Renal cortex interstitium (tissue), 11 donors: ENCODE measurements around the gene NTN3. TPM values are rescaled to one million over a fixed set of nuclear protein-coding genes. Genes with fewer than 3 reads are reported as not detected.

Source experiments
- DNase-seq, 11 donors: peaks; one replicate each; pipeline ENCODE4 v3.0.0-alpha.2; 2013; ENCODE audit warnings: low read depth in 9 of 11, low spot score in 4 of 11; ENCODE audit errors: extremely low read depth in 1 of 11
- polyA plus RNA-seq, 3 donors: library from polyadenylated mRNA; unstranded; fragments of 120-200 nt; gene quantifications; one replicate each; pipeline ENCODE4 v1.2.1, GENCODE V29; 2013; ENCODE audit not compliant: insufficient read length in 3 of 3

The NTN3 gene
- polyA plus RNA-seq, 3 donors = 1.8 to 4.4 (median 3.5) TPM

DNA sequence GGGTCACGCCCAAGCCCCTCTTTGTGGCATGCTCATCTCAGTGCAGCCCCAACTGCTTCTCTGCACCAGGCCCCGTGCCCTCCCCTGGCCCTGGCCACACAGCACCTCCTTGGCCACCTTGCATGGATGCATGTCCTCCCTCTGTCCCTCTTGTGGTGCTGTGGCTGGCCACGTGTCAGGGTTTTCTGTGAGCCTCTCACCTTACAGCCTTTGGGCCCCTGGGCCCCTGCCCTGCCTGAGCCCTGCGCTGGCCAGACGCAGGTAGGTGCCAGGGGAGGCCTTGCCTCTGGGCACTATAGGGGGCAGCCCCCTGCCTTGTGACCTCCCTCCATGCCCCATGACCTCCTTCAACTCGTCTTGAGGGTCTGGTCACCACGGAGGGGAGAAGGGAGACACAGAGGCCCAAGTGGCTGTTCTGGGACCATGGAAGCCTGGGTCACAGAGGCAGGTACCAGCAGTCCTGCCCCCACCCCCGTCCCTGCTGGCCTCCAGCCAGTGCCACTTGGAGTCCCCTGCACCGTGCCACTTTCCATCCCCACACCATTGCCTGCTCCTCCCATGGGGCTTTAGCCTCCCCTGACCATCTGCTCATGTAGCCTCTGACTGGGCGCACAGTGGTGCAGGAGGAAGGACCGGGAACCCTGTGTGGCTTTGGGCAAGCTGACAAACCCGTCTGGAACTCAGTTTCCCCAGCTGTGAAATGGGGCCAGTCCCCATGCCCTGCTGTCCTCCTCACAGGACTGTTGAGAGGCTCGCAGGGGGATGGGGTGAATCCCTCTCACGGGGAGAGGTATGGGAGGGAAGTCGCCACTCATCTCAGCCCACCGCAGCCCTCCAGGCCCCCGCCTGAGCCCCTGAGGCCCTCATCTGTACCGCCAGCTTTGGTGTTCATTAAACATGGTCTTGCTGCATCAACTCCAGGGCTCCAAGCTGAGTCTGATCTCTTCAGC is 31.1 kb downstream of the NTN3 start:
- no peak for DNase-seq

DNA sequence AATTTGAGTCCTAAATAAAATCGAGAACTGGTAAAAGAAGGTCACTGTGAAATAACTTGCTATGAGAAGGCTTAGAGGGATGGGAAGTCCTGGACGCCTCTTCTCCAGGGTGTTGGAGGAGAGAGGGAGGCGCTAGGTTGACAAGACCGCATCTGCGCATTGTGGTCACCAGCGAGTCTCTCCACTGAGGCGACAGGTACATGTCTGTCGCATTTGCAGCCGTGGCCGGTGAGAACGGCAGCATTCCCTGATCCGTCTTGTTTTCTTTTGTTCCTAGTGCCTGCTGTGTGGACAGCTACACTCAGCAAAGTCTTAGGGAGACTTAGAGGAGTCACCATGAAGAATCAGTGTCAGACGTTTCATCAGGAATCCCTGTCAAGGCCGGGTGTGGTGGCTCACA is 34.6 kb downstream of the NTN3 start:
- DNase-seq = no peak

DNA sequence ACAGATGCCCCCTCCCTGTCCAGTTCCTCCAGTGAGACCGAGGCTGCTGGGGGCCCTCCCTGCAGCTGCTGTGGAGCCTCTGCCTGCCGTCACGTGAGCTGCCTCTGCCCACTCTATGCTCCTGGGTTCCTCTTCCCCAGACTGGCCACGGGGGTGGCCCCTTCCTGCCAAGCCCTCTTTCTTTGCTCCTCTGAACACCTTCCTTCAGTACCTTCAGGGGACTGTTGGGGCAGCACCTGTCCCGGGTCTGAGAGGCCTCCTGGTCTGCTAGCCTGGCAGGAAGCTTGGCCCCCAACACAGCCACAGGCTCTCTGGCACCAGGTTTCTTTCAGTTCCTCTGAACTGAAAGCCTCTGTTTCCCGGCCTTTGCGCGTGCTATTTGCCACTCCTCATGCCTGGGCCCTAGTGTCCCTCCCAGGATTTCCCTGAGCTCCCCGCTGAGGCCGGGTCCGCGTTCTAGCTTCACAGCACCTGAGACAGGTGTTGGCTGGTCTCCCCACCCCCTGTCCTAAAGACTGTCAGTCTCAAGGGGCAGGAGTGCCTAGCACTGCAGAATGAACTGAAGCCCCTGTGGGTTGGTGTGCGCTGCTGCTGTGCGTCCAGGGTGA is 36.1 kb downstream of the NTN3 start:
- DNase-seq = no peak

DNA sequence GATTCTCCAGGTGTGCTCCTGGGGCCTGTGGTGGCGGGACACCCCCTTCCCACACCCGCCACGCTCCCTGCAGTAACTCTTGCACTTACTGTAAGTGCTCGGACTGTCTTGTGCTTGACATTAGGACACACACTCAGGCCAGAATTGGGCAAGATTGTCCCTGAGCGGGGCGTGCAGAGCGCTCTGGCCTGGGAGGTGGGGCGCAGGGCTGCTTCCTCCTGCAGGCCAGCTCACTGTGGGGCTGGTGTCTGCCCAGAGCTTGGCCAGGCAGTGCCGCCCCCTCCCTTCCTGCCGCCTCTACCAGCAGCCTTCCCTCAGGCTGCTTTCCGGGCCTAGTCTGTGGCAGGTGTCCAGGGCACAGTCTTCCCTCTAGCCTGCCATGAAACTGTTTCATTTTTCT is 36.6 kb downstream of the NTN3 start:
- DNase-seq = no peak

DNA sequence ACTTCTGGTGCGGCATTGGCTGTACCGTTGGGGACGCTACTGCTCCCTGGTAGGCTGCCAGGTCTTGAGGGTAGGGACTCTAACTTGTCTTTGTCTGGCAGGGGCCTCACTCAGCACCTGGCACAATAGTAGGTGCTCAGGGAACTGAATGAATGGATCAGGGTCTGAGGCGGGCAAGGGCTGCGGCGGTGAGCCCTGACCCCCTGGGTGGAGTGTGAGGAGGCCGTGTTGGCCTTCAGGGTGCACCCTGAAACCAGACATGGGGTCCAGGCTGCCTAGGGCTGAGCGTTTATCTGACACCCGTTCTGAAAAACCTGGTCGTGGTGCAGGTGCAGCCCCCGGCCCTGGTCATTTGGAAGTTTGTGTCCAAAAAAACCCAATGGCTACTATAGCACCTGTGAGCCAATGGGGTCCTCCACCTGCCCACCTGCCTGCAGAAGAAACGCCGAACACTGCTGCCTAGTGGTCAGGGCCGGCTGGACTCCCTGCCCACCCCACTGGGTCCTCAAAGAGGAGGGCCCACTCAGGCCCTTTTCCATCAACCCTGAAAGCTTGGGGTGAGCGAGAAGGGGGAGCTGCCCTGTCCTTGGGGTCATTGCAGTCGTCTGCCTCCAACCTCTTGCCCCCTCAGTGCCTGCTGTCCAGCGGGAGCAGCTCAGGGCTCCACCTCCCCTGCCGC is 37.8 kb downstream of the NTN3 start:
- DNase-seq = no peak

DNA sequence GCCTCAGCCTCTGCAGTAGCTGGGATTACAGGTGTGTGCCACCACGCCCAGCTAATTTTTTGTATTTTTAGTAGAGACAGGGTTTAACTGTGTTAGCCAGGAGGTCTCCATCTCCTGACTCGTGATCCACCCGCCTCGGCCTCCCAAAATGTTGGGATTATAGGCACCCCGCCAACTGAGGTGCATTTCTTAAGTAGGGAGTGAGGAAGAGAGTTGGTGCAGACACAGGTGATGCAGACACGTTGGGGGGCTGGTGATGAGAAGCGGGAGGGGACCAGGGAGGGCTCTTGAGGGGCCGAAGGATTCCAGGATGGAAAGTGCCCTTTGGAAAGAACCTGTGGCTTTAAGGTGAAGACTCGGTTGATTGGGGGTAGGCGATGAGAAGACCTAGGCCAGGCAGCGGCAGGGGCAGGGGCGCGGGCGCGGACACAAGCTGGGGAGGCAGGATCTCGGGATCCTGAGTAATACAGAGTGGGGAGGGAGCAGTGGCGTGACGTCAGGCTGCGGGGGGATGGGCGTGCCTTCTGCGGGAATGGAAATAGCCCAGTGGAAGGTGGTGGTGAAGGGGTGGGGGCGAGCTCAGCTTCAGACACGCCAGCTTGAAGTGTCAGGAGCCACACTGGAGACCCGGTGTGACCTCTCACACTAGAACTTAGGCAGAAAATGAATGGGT is 40.2 kb downstream of the NTN3 start:
- no peak for DNase-seq

DNA sequence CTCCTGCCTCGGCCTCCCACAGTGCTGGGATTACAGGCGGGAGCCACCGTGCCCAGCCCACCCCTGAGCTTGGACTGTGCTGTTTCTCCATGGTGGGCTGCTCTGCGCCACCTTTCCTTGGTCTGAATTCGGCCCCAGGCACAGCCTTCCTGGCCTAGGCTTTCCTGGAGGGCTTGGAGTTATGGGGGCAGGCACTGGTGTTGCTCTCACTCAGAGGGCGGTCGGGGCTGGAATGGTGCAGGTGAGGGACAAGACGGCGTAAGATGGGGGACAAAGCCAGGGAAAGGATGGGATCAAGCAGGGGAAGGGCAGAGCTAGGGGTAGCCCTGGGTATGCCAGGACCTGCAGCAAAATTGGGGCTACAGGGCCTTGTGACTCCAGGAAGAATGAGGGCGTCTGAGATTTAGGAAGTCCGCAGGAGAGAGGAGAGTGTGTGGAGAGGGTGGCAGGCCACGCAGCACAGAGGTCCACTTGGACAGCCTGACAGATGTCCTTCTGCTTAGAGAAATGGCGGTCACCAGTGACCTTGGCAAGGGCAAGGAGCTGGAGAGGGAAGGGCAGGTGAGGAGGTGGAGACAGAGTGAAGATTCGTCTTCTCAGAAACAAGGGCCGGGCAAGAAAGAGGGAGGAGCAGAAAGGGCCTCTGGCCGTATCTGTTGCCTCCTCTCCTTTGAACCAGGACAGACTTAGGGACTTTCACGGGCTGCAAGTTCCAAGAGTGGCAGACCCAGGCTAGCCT is 41.1 kb downstream of the NTN3 start:
- no peak for DNase-seq

DNA sequence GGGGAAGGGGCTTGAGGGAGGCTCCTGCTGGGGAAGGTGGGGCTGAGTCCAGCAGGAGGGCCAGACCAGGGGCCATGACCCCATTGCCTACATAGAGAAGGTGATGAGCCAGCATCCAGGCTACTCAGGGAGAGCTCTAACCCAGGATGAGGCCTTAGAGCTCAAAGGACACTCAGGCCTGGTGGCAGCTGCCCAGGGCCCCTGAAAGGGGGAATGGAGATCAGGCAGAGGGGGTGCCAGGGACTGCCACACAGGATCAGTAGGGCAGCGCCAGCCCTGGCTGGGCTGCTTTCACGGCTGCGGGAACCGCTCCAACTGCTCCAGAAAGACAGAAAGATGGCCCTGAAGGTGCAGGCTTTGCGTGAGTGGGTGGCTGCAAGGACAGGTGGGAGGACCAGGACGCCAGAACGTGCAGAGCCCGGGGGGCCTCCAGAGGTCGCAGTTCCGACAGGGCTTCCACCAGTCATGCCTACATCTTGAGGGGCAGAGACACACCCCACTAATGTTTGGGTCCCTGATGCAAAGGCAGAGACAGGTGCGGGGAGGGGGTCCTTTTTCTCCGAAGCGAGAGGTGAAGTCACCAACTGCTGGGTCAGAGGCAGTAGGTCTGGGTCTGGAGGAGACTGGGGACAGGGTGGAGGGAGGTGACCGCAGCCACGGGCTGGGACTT is 41.8 kb downstream of the NTN3 start:
- no peak for DNase-seq

DNA sequence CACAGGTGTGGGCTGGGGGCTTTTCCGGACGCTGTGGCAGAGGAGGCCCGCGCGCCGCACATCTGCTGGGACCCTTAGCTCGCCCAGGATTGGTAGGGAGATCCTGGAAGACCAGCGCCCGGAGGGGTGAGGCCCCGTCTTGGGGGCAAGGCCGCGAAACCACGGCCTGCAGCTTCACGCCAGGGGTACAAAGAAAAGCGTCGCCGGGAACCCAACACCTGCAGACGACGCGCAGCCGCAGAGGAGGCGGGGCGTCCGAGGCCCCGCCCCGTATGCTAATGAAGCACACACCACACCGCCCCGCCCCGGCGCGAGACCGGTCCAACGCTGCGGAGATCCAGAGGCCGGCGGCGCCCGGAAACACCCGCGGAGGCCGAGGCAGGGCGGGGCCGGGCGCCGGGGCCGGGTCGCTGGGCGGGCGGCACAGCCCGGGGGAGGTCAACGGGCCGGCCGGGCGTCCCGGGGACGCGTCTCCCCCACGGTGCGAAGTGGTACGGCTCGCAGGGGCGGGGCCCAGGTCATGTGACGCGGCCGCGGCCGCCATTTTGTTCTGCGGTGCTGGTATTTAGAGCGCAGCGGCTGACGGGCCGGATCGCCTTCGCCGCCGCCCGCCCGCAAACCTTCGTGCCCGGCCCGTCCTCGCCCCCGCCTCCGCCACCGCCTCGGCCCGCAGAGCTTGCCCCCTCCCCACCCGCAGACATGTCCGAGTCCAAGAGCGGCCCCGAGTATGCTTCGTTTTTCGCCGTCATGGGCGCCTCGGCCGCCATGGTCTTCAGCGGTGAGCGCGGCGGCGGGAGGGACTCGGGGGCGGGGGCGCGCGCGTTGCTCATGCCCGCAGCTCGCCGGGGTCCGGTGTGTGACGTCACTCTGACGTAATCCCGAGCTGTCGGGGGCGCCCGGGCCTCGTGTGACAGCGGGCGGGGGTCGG is 42.6 kb downstream of the NTN3 start, which contains the start of gene ATP6V0C:
TSS of gene ATP6V0C (plus strand) at position 548 of the 928 bp plus-strand sequence. CDS start at position 700, 152 bp downstream.
- DNase-seq = peak in 10 of 11 donors; percentile 78 to 90 (median 84)

DNA sequence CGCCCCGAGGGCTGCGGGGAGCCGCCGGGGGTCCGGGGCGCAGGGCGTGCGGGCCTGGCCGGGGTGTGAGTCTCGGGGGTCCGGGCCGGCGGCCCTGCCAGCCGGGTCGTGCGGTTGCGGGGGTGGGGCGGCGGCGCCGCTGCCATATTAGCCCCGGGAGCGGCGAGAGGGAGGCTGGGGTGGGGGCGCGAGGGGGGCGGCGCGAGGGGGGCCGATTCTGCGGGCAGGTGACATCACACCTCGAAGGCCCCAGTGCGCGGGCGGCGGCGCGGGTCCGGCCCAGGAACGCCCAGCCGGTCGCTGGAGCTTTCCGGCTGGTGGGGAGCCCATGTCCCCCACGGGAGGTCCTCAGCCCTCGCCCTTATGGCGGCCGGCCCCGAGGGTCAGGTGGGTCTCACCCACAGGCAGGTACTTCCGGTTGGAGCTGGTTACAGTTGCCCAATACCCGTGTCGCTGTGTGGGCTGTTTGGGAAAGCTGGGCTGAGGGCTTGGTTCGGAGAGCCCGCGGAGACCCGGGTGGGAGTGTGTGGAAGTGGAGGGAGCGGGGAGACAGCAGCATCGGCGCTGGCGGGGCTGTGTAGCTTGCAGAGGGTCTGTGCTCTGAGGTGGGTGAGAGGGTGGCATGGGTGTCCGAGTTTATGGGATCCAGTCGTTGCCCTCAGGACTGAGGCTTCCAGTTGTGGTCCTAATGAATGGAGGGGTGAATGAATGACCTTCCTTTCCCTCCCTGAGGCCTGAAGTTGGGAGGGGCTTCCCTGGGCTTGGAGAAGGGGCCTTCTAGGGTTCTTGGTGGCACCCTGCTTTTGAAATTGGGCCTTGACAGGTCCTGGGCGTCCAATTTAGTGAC is 43.5 kb downstream of the NTN3 start:
- DNase-seq = no peak

DNA sequence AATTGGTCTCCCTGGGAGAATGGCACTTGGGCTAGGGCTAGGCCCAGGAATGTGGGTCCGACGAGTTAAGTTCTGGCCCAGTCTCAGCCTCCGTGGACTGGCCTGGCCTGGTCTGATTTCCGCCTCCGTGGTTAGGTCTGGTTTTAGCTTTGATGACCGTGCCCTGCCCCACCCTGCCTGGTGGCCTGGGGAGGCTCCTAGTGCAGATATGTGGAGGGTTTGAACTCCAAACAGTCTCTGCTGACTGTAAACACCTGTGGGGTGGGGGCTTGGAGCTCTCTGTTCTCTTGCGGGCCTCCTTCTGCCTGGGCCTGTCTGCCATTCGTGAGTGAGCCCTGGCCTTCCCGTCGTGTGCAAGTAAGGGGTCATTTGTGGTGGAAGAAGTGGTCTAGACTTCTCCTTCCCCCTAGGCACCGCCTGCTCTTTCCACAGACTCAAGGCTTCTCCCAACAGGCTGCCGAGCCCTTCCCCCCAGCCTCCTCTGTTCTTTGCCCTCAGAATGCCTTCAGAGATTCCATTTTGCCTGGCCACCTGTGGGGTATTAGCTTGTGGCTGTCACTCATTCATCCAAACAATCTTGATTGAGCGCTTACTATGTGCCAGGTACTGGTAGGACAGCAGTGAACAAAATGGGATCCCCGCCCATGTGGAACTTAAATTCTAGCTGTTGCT is 44.2 kb downstream of the NTN3 start:
- no peak for DNase-seq

DNA sequence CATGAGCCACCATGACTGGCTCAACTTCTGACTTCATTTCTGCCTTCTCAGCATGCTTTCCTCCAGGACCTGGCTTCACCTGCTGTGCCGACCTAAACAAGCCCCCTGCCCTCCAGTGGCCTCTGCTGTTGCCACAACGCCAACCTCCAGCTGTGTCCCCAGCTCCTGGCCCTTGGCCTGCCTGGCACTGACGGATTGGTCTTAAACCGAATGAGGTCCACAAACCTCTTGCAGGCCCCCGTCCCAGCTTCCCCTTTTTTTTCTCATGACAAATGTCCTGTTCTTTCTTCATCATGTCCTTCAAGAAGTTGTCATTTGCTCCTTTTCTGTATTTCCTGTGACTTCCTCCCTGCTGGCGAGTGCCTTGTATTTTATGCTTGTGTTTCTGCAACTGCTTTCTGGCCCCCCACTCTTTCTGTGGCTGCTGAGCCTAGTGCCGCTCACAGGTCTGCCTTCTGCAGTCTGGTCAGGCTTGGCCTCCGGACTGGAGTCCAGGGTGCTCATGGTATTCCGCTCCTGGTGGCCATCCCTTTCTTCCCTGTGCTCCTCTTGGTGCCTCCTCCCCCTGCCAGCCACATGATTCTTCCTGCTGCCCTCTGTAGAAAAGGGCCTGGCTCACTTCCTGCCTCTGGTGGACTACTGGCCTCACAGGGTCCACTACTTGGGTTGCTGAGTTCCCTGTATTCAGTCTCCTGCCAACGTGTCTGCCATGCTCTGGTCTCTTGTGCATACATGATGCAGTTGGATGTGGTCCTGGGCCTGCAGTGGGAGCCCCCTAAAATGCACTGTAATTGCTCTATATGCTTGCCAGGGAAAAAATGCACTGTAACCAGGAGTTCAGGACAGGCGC is 45.5 kb downstream of the NTN3 start:
- DNase-seq = no peak

DNA sequence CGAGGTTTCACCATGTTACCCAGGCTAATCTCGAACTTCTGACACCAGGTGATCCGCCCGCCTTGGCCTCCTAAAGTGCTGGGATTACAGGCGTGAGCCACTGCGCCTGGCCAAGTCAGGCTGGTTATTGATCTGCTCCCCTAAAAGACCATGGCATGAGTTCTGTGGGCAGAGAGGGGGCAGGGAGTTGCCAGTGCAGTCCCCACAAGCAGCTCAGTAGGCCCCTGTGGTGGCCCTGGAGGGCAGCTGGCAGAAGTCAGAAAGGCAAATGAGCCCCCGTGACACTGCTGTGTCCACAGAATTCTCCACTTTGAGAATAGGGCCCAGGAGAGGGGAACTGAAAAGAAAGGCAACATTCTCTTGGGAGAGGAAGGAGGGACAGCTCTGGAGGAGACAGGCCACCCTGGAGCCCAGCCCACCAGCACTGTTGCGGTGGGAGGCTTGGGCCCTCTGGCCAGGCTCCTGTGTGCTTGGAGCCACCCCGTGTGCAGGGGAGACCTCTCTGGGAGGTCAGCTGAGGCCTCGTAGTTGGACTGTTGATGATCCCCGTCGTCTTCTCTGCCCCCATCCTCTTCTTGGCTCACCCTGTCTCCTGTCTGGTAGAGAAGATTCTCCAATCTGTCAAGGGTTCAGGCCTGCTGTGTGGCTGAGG is 47.0 kb downstream of the NTN3 start:
- no peak for DNase-seq
